Measurements from ENCODE around the gene MED9.

The MED9 gene

DNA sequence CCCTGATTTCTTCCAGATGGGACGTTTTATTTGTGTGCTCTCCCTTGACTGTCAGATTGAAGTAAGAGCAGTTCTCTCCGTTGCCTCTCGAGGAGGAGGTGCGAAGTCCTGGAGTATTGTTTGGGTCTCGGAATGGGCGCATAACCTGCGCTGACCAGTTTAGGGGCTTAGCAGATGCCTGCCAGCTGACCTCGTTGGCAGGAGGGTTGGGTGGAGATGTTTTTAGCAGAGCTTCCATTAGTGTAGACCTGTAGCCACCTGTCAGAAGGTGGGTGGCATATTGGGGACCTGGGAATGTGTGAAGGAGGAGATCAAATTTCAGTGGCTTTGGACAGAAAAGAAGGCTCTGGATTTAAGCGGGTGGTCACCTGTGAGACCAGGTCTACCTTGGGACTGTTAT lies 15.8 kb downstream of the MED9 start:
- no peak for DNase-seq

DNA sequence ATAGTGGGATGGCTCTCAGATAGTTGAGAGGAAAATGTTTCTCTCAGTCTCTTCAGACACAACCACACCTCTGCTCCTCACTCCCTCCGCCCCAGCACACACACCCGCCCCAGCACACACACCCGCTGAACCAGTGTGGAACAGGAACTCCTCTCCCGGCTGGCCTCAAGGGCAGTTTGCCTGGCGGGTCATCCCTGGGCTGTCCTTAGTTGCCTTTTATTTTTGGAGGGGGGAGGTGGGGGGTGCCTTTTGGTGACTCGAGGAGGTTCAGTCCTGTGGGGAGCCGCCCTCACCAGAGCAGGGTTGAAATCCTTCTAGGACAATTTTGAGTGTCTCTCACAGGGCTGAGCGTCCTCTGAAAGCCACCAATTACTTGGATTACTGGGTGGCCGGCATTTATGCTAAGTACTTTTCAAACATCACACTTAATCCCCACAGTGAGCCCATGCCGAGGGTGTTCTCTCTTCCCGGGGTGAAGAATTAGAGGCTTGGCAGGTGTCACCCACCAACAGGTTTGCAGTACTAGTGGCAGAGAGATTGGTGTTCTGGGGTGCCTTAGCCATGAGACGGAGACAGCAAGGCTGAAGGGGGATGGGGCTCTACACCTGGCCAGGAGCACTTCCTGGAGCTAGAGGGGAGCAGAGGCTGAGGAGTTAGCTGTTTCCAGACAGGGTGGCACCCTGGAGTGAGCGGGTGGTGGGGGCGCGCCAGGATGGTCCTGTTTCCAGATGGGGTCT lies 16.6 kb downstream of the MED9 start:
- DNase-seq, result no peak

DNA sequence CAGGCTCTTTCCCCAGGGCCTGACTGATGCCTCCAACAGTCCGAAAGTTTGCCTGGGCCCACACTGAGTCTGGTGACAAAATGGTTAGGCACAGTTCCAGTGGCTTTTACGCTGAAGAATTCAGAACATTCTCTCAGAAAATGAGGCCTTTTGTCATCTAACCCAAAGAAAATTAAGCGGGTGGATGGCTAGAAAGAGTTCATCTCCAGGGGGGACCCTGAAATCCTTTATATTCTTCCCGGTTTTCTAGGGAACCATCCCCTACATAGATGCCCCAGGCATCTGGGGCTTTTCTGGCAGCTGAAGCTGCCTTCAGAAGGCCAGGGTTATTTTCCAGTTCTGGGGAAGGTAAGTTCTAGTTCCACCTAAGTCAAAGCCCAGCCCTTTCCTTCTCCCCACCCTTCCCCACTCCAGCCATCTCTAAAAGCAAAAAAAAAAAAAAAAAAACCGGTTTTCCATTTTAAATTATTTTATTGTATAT lies 17.2 kb downstream of the MED9 start:
- no peak for DNase-seq

DNA sequence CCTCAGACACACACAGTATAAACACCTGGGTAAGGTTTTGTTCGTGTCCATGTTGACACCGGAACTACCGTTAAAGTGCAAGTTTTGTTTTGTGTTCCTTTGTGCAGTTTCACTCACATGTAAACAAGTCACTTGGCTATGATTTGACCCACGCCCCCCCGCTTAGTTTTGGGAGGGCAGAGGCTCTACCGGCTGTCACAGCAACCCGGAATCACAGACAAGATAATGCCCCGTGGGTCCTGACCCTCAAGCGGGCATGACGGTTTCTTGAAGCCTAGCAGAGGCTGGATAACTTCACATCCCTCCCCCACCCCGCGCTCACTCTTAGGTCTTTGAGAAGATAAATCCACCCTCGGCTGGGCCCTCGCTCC lies 17.7 kb downstream of the MED9 start:
- no peak for DNase-seq

DNA sequence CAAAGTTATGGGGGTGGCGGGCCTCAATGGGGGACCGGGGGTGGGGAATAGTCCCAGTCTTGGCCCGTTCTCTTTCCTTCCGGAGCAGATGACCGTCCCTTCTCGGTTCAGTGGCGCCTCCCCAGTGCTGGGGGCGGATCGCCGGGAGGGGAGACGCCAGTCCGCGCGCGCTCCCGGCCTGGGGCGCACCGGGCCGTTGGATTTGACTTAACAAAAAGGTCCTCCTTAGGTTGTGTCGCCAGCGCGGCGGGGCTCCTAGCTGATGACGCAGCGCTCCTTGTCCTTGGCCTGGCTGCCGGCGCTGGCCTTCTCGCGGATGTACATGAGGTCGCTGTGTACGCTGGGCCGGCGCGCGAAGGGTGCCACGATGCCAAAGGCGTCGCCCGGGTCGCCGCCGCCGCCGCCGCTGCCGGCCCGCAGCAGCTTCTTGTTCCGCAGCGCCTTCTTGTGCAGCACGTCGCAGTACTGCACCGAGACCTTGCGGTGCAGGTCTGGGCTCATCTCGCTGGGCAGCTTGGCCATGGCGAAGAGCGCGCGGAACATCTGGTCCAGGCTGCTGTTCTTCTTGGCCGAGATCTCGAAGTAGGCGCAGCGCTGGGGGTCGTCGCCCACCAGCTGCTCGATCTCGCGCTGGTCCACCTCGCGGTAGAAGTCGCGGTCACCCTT lies 18.2 kb downstream of the MED9 start:
- DNase-seq, result no peak

DNA sequence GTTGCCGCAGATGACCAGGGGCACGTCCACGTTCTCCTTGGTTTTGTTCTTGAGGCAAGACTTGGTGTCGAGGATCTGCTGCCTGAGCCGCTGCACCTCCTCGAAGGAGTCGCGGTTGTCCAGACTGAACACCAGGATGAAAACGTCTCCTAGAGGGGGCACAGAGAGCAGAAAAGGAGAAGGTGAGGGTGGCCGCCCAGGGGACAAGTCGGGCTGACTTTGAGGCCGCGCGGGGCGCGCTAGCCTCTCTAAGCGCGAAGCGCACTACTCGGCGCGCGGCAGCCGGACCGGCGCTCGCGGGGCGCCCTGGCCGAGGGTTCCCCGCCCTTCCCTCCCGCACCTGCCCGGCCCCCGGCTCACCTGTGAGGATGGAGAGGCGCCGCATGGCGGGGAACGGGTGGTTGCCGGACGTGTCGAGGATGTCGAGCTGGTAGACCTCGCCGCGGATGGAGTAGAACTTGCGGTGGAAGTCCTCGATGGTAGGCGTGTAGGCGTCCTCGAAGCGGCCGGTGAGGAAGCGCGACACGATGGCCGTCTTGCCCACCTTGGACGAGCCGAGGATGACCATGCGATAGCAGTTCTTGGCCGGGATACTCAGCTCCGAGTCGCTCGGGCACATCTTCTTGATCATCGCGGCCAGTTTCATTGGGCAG lies 18.9 kb downstream of the MED9 start:
- peak; percentile 45 for DNase-seq

DNA sequence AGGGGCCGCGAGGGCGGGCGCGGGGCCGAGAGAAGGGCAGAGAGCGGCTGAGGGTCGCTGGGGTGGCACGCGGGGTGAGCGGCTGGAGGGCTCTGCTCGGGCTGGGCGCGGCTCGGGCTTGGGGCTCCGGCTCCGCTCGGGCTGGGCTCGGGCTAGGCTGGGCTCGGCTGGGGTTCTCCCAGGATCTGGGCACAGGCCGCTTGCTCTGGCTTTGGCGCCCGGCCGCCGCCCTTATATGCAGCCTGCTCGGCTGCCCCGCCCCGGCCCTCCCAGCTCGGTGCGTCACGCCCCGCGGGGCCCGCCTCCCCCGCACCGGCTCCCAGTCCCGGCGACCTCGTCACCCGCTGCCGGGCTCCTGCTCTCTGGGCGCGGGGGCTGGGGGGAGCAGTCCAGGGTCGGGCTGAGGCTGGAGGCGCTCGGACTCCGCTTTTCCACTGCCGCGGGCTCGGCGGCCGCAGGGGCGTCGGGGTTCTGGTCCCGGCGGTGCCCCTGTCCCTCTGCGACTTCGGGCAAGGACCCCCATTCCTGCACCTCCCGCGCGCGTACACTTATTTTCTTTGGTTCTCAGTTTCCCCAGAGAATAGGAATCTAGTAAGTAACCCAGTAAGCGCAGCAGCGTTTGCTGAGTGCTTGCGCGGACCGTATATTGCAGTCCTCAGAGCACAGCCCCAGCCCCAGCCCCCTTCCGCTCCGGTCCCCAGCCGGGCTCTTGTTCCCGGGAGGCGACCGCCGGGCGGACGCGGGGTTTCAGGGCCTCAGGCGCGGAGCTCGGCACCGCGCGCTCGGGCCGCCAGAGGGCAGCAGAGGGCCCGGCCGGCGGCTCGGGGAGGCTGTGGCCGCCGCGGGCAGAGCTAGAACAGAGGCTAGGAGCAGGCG lies 19.6 kb downstream of the MED9 start, which contains the start of gene RASD1:
Gene RASD1, minus strand, starts transcription at position 207 of the 876 bp plus-strand sequence. CDS start 214 bp downstream, outside the sequence.
- peak; percentile 83 for DNase-seq

DNA sequence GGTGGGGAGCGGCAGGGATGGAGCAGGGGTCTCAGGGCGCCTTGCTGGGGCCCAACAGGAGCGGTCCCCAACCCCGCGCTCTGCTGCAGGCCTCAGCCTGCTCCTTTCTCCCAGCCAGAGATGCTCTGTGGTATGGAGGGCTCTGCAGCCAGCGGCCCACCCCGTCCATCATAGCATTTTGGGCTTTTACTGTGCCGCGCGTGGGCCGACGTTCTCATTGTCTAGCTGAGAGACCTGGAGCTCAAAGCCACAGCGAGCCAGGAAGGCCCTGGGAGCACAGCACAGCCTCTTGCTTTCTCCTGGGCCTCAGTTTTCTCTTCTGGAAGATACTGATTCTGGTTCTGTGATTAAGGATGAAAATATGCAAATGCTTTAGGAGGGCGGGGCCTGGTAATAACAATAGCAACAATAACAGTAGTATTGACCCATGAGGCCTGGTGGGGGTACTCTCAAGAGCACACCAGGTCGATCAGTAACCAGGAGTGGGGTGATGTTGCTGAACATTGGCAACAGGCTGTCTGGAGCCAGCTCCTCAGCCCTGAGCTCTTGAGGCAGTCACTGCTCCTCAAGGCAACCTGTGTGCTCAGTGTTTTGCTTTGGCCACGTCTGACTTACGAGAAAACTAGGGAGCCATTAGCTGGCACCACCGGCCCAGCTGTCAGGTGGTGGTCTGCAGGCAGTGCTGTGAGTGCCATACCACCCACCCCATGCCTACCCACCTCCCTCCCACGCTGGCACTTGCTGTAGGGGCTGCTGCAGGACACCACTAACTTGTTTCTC lies 20.5 kb downstream of the MED9 start:
- no peak for DNase-seq

DNA sequence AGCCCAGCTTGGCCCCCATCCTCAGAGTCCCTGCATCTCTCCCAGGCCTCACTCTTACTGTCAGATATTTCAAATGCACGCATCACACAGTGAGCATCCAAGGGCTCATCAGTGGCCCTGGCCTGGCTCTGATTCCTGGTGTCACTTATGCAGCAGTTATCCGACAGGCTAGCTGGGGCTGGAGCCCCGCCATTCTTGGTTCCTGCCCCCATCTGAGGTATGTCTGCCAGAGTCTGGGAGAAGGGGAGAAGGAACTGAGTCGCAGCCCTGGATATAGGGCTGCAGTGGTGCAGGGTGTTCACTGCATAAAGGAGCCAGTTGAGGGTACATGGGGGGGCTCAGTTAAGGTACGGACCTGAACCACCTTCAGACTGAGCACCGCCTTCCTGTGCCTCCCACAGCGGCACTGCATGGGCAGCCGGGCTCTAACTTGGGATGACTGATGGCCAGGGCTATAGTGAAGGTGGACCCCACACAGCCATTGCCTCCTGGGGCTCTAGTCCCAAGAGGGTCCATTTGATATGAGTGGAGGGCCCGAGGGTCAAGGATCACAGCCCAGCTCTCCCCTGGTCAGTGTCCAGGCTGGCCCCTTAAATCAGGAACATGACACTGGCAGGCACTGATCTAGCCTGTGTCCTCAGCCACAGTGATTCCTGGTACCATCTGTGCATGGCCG lies 21.2 kb downstream of the MED9 start:
- no peak for DNase-seq

DNA sequence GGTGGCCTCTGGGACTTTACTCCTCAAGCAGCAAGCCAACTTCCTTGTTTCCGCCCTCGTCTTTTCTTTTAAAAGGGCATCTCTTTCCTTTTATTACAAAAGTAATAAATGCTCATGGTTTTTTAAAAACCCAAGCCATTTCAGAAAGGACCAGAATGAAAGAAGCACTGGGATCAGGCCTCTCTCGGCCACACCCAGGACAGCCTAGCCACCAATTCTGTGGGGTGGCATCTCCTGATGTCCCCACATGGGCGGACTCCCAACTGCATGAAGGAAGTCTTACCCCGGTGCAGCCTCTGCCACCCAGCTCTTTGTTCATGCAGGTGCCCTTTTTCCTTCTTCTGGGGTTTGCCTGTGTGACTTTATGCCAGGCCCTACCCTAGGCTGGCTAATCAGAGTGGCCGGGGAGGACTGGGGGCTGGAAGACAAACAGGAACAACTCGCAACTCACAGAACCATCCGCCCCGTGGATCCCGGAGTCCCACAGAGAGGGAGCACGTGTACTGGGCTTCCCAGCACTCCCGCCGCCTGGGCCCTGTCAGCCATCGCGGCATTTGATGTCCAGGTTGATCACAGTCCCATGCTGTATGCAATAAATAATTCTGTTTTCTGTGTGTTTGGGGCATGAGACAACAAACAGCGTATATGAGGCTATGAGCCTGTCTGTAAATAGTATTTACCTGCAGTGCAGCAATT lies 22.0 kb downstream of the MED9 start:
- no peak for DNase-seq

DNA sequence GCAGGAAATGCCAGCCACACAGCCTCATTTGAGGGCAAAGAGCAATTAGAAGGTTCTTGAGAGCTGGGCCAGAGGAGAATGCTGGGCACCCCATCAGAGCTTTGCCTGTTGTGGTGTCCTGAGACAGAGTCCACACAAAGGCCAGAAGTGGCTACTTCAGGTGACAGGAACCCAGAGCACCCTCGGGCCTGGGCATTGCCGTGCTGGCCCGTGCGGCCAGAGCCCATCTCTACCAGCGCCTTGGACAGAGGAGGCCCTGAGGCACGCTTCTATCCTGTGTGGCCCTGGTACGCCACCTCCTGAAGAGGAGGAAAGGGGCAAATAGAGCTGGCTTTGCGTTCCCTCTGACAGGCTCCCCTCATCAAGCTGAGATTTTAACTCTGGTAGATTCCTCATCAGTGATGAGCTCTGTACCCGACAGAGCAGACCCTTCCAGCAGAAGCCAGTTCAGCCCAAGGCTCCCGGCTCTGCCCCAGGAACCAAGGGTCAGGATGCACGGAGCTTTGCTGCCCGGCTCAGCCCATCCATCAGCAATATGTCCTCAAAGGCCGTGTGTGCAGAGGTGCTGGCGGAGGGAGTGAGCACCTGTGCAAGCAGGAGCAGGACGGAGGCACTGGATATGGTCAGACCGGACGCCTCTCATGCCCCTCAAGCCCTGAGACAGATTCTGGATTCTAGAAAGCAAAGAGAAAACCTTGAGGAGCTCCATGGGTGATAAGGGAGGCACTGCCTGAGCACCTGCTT lies 22.8 kb downstream of the MED9 start:
- no peak for DNase-seq

DNA sequence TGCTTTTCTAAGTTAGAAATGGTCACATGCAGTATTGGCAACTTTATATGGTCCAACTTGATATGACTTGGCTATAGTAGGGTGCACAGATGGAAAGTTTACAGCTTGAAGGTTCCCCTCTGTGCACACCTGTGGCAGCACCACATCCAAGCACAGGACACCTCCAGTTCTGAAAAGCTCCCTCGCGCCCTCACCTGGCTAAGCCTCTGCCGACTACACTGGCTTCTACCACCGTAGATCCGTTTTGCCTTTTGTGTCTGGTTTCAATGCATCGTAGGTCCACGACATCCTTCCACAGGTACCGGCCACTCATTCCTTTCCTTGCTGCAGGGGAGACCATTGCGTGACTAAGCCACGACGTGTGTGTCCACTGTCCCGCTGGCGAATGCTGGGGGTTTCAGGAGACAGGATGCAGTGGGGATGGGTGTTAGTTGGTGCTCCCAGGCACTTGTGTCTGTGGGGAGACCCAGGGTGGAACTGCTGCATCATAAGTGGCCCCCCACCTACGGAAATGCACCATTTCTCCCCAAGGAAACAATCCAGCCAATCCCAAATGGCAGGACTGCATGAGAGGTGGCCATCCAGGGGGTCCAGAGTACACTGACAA lies 24.3 kb downstream of the MED9 start:
- no peak for DNase-seq

DNA sequence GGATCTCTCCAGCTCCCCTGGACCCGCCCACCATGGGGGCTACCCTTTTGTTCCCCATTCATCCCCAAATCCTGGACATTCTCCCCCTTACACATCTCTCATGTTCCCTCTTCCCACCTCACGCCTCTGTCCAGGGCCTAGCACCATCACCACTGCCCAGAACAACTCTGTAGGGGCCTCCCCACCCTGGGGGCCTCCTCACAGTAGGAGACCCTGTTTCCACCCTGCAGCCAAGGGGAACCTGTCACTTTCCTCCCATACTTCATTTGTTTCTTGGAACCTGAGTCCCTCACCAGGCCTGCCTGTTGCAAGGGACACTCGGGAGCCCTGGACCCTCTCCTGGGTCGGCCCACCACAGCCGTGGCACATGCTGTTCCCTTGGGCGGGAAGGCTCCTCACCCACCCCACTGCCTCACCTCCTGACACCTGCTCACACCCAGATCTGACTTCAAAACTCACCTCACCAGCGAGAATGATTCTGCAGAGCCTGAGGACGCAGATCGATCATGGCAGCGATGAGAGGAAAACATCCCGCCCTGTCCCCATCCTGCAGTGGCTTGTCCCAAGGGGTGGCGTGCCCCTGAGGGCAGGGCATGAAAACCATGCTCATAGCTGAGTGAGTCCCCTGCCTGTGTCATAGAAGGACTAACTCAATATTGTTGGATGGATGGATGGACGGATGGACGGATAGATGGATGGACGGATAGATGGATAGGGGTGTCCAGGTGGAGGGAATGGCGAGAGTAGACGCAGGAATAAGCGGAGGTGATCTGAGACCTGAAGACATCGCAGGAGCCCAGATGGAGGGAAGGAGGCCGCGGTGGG lies 26.2 kb downstream of the MED9 start:
- DNase-seq, result no peak

DNA sequence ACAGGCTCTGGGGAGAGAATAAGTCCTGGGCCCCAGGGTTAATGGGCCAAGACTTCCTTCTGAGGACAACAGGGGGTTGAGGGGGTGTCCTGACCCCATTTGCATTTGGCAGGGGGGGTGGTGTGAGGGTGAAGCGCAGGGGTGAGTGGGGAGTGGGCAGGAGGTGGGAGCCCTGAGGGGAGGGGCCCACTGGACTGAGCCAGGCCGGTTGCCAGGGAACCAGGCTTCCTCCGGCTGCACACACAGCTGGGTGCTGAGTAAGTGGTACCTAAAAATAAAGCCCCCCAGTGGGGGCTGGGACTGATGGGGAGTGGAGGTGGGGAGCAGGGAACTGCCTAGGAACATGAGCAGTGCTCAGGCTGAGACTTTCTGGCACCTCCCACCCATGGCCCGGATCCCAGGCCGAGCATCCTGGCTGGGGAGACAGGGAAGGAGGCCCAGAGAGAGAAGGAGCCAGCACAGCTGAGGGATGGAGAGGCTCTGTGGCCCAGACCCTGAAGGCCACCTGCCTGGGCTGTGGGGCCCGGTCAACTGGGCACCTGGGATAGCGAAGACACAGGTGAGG lies 26.8 kb downstream of the MED9 start:
- no peak for DNase-seq

DNA sequence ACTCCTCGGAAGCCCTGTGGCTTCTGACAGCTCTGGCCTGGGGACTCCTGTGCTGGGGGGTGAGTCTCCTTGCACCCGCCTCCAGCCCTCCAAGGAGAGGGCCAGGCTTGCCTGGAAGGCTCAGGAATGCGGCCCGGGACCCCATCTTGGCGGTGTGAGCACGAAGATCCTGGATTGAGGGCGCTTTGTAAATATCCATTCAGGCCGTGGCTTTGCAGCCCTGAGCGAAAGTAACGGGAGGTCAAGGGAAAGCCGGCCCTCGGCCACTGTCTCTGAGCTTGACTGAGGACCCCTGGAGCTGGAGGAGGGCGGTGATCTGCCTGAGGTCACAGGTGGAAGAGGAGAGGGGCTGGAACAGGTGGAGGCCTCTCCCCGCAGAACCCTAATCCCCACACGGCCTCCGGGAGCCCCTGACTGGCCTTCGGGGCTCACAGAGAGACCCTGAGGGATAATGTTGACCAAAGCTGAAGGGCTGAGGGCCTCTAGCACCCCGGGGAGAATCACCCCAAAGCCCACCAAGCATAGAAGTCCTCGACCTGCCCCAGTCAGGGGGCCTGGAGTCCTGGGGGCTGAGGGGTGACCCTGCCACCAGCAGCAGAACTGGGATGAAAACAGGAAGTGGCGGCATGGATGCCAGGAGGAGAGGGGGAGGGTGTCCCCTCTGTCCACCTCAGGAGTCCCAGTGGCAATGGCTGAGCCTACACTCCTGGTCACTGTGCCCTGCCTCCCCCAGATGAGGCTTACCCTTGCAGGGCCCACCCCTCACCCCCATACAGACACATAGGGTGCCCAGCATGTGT lies 27.7 kb downstream of the MED9 start:
- no peak for DNase-seq

DNA sequence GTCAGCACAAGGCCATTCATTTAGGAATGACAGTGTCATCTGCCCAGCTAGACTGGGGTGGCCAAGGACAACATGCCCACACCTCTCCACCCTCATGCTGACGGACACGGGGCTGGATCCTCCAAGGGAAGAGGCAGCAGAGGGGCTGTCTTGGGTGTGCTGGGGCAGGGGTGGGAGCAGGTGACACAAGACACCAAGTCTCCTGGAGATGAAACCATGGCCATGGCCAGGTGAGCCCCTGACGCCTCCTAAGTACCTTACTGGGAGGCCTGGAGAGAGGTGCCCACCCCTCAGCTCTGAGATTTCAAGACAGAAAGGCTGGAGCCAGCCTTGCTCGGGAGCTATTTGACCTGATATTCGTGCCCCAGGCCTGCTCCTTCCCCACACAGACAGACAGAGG lies 28.4 kb downstream of the MED9 start:
- DNase-seq, result no peak

DNA sequence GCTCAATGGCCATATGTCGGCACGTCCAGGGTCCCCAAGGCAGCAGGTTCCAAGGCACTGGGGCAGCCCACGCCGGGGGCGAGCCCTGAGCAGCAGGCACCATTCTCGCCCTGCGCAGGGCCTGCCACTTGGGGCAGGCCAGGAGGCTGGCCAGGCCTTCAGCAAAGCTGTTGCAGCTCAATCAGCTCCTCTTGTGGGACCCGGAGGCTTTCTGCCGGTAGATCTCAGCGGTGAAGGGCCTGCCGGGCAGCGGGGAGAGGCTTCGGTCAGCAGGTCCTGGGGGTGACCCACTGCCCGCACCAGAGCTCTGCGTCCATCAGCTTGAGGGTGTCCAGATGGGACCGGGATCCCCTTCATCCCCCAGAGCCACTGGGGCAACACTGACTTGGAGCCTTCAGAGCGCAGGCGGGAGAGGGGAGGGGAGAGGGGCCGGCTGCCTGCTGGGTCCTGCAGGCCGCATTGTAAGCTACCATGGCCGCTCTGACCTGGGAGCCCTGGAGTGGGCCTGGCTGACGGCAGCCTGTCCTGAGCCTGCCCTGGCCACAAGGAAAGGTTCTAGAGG lies 28.9 kb downstream of the MED9 start:
- no peak for DNase-seq

Data from activated CD4-positive, CD25-positive, alpha-beta regulatory T cell treated with anti-CD3 and anti-CD28 coated beads, Interleukin-2, amount 50 U/mL, for 72 hours (primary cell).